RPMI8226 (cell line): ENCODE data around the gene KDELR1.

Experiments
- DNase-seq: peaks from one replicate; pipeline ENCODE4 v3.0.0-alpha.2; 2015

The KDELR1 gene

GRCh38 chr19:48370955-48371354, 20.4 kb downstream of the KDELR1 start:
- no peak for DNase-seq

- no peak for DNase-seq
Observed at GRCh38 chr19:48368936-48369335, 22.4 kb downstream of the KDELR1 start.

GRCh38 chr19:48367855-48368254, 23.5 kb downstream of the KDELR1 start:
- DNase-seq: no peak

GRCh38 chr19:48365602-48366001, 25.7 kb downstream of the KDELR1 start:
- no peak for DNase-seq

- no peak for DNase-seq
Observed at GRCh38 chr19:48364598-48365348, 26.6 kb downstream of the KDELR1 start.

- peak; percentile 98 for DNase-seq
Observed at GRCh38 chr19:48363810-48364597, 27.3 kb downstream of the KDELR1 start, which contains the start of the genes SYNGR4 and TMEM143. SYNGR4 (plus strand) TSS chr19:48364367; CDS start chr19:48365843, 1,476 bp downstream. TMEM143 (minus strand) TSS chr19:48363940; CDS start chr19:48363920, 20 bp downstream.

GRCh38 chr19:48363500-48363809, 27.9 kb downstream of the KDELR1 start:
- no peak for DNase-seq

GRCh38 chr19:48362716-48363499, 28.4 kb downstream of the KDELR1 start:
- DNase-seq: peak; percentile 88

- no peak for DNase-seq
Observed at GRCh38 chr19:48361912-48362311, 29.4 kb downstream of the KDELR1 start.

GRCh38 chr19:48359123-48359522, 32.2 kb downstream of the KDELR1 start:
- DNase-seq: no peak

- no peak for DNase-seq
Observed at GRCh38 chr19:48355365-48355954, 35.9 kb downstream of the KDELR1 start.

GRCh38 chr19:48354332-48354992, 36.9 kb downstream of the KDELR1 start:
- no peak for DNase-seq

GRCh38 chr19:48353677-48354076, 37.7 kb downstream of the KDELR1 start:
- DNase-seq: no peak

- DNase-seq: peak; percentile 68
Observed at GRCh38 chr19:48351341-48351752, 40.0 kb downstream of the KDELR1 start.

- DNase-seq: no peak
Observed at GRCh38 chr19:48350856-48351255, 40.5 kb downstream of the KDELR1 start.

- DNase-seq: no peak
Observed at GRCh38 chr19:48348737-48349136, 42.6 kb downstream of the KDELR1 start.

GRCh38 chr19:48348045-48348444, 43.3 kb downstream of the KDELR1 start:
- no peak for DNase-seq

- no peak for DNase-seq
Observed at GRCh38 chr19:48346191-48346590, 45.2 kb downstream of the KDELR1 start.

GRCh38 chr19:48344892-48345291, 46.5 kb downstream of the KDELR1 start:
- DNase-seq: no peak

- no peak for DNase-seq
Observed at GRCh38 chr19:48342841-48343540, 48.4 kb downstream of the KDELR1 start.

- DNase-seq: no peak
Observed at GRCh38 chr19:48342414-48342738, 49.0 kb downstream of the KDELR1 start.
